ENCODE data around the gene AGBL3.

The AGBL3 gene

DNA sequence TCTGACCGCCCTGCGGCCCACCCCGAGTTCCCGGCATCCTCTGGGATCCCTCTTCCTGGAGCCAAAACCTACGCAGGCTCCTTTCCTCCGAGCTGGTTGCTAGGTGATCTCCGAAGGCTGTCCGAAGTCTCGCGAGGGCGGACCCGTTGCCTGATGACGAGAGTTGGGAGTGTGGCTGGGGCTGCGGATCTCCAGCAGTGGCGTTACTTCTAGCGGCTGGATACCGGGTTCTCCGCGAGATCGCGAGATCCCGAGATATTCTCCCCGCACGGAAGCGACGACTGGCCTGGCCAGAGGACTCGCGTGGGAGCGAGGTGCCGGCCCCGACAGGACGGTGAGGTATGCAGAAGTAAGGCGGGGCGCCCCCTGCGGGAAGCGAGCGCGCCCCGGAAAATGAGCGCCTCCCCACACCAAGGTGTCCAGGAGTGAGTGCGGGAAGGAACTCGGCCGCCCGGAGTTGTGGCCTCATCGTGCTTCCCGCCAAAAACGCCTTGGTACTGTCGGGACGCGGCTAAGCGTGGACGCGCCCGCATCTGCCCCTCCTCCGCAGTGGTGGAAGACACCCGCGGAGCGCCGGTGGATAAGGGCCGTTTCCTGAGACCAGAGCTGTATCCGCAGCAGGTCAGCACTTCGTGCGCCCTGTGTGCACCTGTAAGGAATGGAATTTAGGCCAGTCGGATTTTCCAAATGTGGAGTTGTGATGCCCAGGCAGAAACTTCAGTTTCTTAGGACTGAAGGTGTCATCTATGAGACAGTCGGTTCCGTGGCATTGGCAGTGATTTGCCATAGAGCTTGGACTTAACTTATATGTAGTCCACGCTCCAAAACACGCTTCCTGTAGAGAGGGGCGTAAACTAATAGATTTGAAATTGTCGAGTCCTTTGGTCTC lies at the start of gene AGBL3:
Gene AGBL3, plus strand, starts transcription at position 146 of the 889 bp plus-strand sequence. CDS start 1,426 bp downstream, outside the sequence.
- DNase-seq (ENCODE audit: low read depth), result peak; percentile 78

DNA sequence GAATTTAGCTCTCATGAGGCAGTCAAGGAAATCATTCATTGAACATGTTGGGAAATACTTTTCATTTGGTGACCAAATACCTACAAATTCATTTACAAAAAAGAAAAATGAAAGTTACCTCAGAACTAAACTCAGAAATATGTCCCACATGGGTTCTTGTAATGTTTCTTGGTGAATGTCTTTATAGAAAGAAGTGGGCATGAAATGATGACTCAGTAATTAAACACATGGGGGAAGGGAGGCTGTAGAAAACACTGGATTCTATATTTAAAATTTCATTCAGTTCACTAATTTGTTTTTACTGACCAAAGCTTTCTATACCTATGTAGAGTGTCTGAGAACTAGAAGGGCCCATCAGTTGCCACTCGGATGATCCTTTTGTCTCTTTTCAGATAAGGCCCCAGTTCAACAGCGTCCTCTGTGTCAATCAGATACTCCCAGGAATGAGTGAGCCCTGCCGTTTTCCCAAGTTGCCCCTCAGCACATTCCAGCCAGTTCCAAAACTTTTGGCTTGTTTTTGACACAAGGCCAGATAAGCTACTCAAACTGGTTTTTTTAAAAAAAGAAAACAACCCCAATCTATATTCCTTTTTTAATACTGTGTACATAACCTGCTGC lies 49.3 kb upstream of the AGBL3 start:
- no peak for DNase-seq (ENCODE audit: low read depth)

DNA sequence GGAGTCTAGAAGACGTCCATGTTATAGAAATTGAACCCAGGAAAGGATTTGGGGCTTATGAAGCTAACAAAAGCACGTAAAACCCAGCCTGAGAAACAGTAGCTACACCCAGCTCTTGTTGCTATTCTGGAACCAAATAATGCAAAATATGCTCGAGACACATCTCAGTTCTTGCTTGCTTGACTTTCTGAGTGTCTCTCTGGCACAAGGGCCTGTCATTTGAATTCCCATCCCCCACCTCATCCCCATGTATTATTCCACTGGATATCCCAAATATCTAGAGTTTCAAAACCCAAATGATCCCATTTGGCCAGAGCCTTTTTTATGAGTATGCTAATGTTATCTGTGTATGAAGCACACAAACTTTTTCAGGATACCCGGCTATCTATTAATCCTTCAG lies 48.2 kb upstream of the AGBL3 start:
- DNase-seq (ENCODE audit: low read depth), result no peak

DNA sequence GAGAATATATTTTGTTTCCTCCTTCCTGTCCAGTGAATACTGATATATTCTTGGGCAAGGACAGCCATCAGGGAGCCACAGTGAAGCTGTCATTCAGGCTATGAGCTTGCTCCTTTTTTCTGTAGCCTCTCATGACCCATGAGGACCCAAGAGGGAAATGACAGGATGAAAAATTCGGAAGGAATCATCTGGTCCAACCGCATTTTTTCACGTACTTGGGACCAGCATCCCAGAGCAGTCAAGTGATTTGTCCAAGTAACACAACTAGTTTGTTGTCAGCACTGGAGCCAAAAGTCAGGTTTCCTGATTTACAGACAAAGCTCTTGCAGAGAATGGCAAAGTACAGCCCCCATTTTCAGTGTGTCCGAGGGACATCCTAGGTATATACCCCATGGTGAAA lies 47.2 kb upstream of the AGBL3 start:
- no peak for DNase-seq (ENCODE audit: low read depth)

DNA sequence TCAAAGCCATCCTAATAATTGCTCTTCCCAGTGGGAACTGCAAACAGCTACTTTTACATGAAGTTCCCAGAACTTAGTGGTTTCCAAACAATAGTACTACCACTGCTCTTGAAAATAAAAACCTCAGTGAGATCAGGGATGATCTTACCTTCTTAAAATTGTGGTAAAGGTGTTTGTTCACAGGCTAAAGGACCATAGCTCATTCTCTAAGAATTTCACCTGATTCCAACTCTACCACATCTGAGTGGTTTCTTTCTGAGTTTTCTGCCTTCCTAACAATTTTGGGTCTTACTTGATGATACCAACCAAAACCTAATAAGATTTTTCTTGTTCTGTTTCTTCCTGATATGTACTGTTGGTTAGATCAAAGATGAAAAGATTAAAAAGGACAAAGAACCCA lies 45.6 kb upstream of the AGBL3 start:
- no peak for DNase-seq (ENCODE audit: low read depth)

DNA sequence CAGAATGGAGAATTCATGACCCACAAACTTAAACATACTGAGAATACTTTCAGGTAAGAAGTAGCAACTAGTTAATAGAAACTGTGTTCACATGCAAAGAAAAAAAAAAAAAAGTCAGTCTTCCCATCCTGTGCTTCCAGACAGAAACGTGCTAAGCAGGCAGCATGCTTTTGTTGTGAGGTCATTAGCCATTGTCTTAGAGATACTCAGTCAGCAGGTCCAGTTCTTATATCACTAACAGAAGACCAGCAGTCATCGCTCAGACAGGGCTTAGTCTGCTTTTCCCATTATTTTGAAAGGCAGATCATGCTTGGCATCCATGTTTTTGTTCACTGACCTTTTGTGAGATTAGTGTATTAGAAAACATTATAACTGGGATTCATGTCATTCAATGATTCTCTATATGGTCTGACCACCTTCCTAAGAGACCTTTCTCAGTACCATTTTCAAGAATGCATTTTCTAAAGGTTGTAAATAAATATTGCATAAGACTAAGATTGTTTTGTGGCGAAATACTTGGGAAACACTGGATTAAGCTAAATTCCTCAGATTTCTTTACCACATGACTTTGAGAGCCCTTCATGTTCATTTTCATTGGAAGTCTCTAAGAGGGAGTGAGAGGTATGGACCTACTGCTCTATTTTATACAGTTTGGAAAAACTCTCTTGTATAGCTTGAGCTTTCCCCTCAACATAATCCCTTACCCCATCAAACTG lies 45.0 kb upstream of the AGBL3 start:
- no peak for DNase-seq (ENCODE audit: low read depth)

DNA sequence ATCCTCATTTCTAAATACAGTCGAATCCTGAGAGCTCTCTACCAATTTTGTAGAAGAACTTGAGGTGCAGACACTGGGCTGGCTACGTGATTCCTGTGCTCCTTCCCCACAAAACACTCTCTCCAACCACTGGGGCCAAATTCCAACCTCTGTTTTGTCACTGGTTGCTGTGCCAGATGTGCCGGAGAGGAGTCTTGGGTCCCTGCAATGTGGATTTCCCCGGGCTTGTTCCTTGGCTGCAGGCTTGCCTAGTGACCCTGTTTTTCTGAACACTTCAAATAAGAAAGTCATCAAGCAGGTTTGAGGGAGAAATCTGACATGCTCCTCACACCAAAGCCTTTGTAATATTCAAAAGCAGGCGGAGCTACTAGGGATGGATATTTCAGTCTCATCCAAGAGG lies 44.4 kb upstream of the AGBL3 start:
- DNase-seq (ENCODE audit: low read depth), result no peak

DNA sequence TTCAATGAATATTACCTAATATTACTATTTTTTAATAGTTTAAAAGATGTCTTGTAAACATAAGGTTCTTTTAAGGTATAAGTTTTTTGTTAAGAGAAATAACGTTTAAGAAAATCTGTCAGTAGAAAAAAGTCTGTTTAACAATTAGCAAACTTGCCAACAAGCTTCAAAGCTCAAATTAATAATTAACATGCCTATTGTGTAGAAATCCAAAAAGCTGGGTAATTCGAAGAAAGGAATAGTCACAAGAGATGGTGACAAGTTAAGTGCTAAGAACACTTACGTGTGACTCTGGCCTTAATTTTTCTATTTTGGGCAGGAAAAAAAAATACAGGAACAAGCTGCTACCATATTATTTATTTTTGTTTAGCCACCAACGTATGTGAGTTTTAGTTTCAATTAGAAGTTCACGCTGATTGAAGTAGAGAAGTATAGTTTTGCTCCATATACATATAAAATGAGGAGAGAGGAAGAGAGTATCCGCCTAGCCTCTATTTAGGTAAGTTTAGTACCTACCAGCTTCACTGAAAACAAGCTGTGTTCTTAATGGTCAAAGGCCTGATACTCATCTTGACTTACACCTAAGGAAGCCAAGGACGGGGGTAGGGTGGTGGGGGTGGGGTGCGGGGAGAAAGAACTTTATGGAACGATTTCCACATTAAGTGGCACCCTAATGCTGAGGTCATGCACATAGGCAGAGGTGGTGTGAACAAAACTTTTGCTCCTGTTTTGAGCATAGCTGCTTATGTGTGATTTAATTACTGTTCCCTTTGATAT lies 43.4 kb upstream of the AGBL3 start:
- no peak for DNase-seq (ENCODE audit: low read depth)

DNA sequence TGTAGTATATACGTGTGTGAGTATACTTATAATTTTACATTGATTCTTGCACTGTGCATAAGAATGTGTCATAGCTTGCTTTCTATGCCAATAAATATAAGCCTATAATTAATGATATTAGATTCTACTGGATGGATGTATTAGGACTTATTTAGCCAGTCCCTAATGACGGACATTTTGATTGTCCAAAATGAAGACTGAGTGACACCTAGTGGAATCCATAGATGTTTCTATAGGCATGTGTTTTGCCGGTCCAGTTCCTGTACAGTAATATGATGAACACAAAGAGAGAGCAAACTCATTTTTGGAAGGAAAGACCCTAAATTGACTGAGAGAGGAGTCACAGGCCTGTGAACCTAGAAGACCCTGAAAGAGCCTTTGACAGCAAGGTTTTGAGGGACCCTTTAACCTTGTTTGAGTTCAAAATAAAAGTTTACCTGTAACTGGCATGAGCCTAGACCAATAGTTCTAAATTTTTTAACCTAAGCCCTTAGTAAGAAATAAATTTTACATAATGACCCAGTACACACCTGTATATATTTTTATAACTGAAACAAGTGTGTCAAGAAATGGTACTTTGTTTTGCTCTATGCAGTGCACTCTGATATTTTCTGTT lies 42.4 kb upstream of the AGBL3 start:
- DNase-seq (ENCODE audit: low read depth), result no peak

DNA sequence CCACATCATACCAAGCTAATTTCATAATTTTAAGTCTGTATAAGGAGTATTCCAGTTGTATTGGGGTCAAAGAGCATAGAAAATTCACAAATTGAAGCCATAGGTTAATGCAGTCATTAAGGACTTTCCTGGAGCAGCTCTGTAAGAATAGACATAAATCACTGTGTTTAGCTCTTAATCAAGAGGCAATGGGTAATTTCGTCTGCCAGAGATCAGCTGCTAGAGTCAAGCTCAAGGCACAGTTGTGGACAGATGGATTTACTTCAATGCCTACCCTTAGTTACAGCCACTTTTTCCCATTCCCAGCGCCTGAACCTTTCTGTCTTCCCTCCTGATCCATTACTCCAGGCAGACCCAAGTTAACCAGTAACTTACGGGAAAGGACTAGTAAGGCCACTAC lies 40.6 kb upstream of the AGBL3 start:
- DNase-seq (ENCODE audit: low read depth), result no peak

DNA sequence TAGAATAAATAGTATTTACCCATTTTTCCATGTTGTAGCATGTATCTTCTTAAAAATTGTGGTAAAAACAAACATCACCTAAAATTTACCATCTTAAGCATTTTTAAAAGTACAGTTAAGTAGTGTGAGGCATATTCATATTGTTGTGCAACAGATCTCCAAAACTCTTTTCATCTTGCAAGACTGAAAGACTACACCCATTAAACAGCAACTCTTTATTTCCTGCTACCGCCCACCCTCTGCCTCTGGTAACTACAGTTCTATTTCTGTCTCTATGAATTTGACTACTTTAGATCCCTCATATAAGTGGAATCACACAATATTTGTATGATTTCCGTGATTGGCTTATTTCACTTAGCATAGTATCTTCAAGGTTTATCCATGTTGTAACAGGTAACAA lies 40.0 kb upstream of the AGBL3 start:
- DNase-seq (ENCODE audit: low read depth), result no peak

DNA sequence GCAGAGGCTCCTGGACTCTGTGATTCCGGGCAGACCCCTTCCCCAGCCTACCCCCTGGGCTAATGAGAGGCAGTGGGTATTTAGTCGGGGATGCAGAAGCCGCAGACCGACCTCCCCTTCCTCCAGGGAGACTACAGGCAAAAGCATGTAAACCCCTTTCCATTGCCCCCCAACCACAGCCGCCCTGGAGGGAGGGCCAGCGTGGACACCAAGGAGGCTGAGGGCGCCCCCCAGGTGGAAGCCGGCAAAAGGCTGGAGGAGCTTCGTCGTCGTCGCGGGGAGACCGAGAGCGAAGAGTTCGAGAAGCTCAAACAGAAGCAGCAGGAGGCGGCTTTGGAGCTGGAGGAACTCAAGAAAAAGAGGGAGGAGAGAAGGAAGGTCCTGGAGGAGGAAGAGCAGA lies 39.0 kb upstream of the AGBL3 start:
- DNase-seq (ENCODE audit: low read depth), result no peak

DNA sequence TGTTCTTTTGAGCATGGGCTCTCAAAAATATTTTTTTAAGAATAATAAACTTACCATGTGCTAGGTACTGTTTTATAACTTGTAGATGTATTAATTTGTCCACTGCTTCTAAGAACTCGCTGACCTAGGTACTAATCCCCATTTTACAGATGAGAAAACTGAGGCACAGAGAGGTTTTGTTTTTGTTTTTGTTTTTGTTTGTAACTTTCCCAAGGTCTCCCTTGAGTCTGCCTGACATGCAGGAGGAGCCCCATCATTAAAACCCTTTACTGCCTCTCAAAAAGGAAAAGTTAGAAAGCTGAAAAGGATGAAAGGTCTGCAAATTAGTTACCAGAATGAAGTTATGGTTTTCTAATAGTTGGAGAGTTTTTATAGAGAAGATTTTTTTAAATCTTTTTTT lies 38.5 kb upstream of the AGBL3 start:
- DNase-seq (ENCODE audit: low read depth), result no peak

DNA sequence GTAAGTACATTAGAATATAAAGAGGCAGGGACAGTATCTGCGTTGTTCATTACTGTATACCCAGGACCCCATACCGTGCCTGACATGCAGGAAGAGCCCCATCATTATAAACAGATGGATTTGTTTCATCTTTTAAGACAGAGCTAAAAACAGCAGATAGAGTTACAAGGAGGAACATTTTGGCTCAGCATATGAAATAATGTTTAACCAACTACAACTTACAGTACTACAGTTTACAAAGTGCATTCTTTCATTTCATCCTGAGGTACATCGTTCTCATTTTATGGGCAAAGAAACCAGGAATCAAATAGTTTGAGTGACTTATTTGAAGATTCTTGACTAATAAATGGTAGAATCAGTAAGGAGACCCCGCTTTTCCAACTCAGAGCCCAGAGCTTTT lies 38.1 kb upstream of the AGBL3 start:
- no peak for DNase-seq (ENCODE audit: low read depth)

DNA sequence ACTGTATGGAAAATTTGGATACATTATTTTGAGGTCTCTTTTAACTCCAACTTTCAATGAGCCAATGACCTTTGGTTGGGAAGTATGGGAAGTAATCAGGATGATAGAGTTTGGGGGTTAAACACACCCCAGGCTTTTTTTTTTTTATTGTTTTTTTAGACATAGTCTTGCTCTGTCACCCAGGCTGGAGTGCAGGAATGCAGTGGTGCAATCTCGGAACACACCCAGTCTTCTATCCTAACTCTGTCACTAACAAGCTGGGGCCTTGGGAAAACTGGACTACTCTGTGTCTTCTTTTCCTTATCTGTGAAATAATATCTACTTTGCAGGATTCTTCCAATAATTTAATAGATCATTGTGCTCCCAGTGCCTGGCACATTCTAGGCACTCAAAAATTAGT lies 37.6 kb upstream of the AGBL3 start:
- DNase-seq (ENCODE audit: low read depth), result no peak

DNA sequence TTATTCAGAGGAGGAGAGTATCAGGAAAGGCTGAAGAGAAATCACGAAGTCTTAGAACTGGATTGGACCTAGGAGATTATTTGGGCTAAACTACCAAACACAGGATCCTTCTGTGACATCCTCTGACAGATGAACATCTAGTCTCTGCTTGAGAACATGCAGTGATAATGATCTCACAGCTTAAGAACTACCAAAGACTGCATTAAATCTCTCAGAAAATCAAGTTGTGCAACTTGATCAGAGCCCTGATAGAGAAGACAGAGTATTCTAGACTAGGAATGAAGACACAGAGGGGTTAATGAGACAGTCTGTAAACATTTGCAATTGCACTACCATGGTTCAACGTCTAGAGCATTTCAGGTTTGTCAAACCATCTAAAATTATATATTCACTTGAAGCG lies 37.1 kb upstream of the AGBL3 start:
- DNase-seq (ENCODE audit: low read depth), result no peak

DNA sequence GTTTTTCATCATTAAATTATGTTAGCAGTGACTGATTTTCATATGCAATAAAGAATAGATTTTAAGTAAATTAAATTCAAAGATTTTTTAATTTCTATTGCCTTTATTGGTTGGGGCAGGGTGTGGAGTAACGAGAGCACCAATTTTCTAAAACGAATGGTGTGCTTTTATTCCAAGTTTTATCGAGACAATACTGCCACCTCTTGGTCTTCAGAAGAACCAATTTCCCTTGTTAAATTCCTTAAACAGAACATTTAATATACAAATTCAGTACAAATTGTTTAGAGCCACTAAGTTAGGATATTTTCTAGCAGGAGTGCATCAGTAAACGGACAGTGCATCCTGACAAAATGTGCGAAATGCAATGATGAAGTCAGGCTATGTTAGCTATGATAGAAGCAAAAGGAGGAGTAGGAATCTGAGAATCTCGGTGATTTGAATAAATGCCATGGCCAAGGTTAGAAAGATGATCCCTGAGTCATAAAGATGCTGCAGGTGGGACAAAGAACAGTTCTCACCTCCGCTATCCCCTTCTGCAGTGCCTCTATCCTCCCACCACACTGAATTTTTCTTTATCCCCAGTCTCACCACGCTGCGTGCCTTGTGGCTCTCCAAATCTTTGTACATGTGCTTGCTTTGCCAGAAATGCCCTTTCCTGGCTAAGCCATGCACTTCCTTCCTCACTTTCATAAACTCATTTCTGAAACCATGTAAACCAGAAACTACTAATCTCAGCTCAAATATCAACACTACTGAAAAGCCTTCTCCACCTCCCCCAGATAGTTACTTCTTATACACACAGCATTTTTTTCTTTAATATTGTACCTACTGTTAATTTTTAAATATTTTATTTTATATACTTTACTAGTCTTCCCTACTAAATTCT lies 31.9 kb upstream of the AGBL3 start:
- no peak for DNase-seq (ENCODE audit: low read depth)

DNA sequence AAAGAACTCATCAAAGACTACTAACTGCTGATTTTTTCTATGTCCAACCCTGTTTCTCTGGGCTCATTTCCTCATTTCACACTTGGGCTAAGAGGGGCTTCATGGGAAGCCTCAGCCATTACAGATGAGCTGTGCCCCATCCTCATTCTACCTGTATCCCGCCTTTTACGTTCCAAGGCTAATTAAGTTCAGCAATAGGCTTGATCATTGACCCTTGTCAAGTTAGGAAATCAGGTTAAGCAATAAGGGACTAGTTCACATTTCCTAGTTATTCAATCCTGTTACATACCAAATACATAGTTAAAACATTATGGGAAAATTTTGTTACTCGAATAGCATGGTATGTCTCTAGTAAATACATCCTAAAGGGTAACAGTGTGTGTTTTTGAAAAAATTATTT lies 29.3 kb upstream of the AGBL3 start:
- DNase-seq (ENCODE audit: low read depth), result no peak

DNA sequence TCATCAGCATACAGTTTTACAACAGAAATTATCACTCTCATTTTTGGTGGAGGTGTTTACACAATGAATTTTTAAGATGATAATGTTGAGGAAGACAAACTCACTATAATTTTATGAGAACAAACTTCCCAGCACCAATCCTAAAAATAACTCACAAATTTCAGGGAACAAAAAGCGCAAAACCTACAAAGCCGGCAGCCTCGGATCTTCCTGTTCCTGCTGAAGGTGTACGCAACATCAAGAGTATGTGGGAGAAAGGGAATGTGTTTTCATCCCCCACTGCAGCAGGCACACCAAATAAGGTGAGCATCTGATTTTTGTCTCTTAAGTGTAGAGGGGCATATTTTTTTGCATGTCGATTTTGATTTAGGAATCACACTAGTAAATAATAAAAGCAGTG lies 26.5 kb upstream of the AGBL3 start:
- no peak for DNase-seq (ENCODE audit: low read depth)

DNA sequence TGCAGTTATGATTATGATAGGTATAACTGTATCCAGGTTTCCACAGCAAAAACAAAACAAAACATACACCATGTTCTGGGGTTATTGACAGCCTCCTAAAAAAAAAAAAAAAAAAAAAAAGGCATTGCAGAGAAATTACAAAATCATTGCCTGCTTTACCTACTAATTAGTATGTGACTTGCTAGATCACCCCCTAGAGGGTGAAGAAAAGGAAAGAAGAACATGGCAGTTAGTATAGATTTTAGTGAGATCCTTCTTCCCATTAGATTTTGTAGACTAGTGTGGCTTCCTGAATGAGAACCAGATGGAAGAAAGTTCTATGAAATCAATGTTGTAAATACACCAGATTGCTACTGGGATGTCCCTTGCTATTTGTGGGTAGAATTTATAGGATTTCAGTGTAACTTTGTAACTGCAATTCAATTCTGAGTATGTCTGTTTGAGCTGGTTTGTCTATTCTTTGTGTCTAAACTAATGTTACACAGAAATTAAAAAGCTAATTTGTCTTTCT lies 24.0 kb upstream of the AGBL3 start:
- no peak for DNase-seq (ENCODE audit: low read depth)

DNA sequence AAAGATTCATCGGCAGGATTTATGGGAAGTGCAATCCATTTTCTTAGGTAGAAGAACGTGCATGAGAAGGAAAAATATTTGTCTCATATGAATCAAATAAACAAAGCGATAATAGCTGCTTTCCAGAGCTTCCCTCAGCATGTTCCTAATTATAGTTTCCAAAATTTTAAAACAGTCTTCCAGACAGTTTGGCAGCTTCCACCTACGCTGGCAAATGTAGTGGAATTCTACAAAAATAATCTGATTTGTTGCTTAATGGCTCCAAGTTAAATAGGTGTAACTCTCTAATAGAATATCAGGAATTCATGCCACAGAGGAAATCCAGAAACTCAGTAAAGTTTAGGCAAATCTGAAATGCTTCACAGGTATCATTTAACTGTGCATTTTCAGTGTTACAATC lies 23.3 kb upstream of the AGBL3 start:
- DNase-seq (ENCODE audit: low read depth), result no peak

All from activated gamma-delta T cell treated with anti-CD3 and anti-CD28 coated beads, Interleukin-2, amount 50 U/mL, for 16 hours (primary cell).